Measurements from ENCODE around the gene ALKBH4.

- TF ChIP-seq CTCF (IDR thresholded peaks at IDR 0.05; ENCODE audit: borderline replicate concordance, extremely low read depth, low read length, poor library complexity, severe bottlenecking): no peak
- no peak for TF ChIP-seq EZH2 (IDR thresholded peaks at IDR 0.05; ENCODE audit: borderline replicate concordance, low read depth, low read length, severe bottlenecking)
Measured at GRCh38 chr7:102413091-102413490, 51.6 kb downstream of the ALKBH4 start.

All from DND-41 (cell line).